D721Med (cell line): ENCODE measurements around the gene NRP2.

ENCODE experiments used
- DNase-seq: peaks from one replicate; pipeline ENCODE4 v3.0.0; 2011; ENCODE audit warnings: low spot score; ENCODE audit not compliant: insufficient read length
- FAIRE-seq: peaks from 2 replicates; lab custom pipeline; 2011; peaks lifted over from hg19 to GRCh38; lab: Jason Lieb, UNC
- CTCF ChIP-seq: IDR thresholded peaks from 2 replicates; pipeline ENCODE4 v1.5.1; 2012; ENCODE audit warnings: mild to moderate bottlenecking, control low read depth; ENCODE audit not compliant: insufficient read depth; ENCODE audit errors: missing control alignments

The NRP2 gene

GRCh38 chr2:205773989-205774388 is 91.7 kb downstream of the NRP2 start:
- no peak for TF ChIP-seq CTCF
- DNase-seq (no peak), FAIRE-seq (no peak)

- FAIRE-seq (no peak), DNase-seq (no peak)
- TF ChIP-seq CTCF: no peak
Observed at GRCh38 chr2:205775097-205775877, 93.0 kb downstream of the NRP2 start.

GRCh38 chr2:205776139-205776538 is 93.8 kb downstream of the NRP2 start:
- FAIRE-seq (no peak), DNase-seq (no peak)
- peak; percentile 57 for TF ChIP-seq CTCF

- DNase-seq: no peak
- no peak for FAIRE-seq
- no peak for TF ChIP-seq CTCF
Observed at GRCh38 chr2:205776720-205777119, 94.4 kb downstream of the NRP2 start.

- DNase-seq: no peak
- FAIRE-seq: no peak
- no peak for TF ChIP-seq CTCF
Observed at GRCh38 chr2:205778356-205778755, 96.1 kb downstream of the NRP2 start.

- no peak for DNase-seq
- TF ChIP-seq CTCF: no peak
- FAIRE-seq: no peak
Observed at GRCh38 chr2:205780645-205781044, 98.3 kb downstream of the NRP2 start.

- FAIRE-seq: no peak
- TF ChIP-seq CTCF: no peak
Observed at GRCh38 chr2:205781244-205781931, 99.1 kb downstream of the NRP2 start.

More at GRCh38 chr2:205781244-205781931, 99.1 kb downstream of the NRP2 start:
- no peak for DNase-seq
